HFFc6 (cell line): Measurements from ENCODE around the gene PGPEP1. TPM values are rescaled to one million over a fixed set of nuclear protein-coding genes. Genes with fewer than 3 reads are reported as not detected.

Experiments used
- DNase-seq: peaks from one replicate; pipeline ENCODE4 v3.0.0-alpha.2; 2018
- H3K27ac Mint-ChIP-seq: 2 replicates; pipeline ENCODE4 v1.8.0; 2020; ENCODE audit warnings: mild to moderate bottlenecking, mixed read lengths
- H3K27me3 Mint-ChIP-seq: 2 replicates; pipeline ENCODE4 v1.8.0; 2021; ENCODE audit warnings: mild to moderate bottlenecking, moderate library complexity, mixed read lengths; ENCODE audit not compliant: insufficient read depth
- H3K36me3 Mint-ChIP-seq: 2 replicates; pipeline ENCODE4 v1.8.0; 2021; ENCODE audit warnings: low read depth, mixed read lengths
- H3K4me1 Mint-ChIP-seq: 2 replicates; pipeline ENCODE4 v1.8.0; 2020; ENCODE audit warnings: low read depth, mixed read lengths
- H3K4me3 Mint-ChIP-seq: 2 replicates; pipeline ENCODE4 v1.8.0; 2020; ENCODE audit warnings: mild to moderate bottlenecking, moderate library complexity, mixed read lengths
- H3K9me3 Mint-ChIP-seq: 2 replicates; pipeline ENCODE4 v1.8.0; 2020; ENCODE audit warnings: mild to moderate bottlenecking, mixed read lengths
- total RNA-seq, 6 experiments: library from RNA; stranded (reverse); fragmentation: NEBNext Ultra II Directional; extraction: Animal tissue kit (Norgen Biotek cat#: 25700); gene quantifications; 2 replicates in 1 of 6; 3 replicates in 5 of 6; pipeline ENCODE4 v1.2.3, GENCODE V29; 2021
- TF ChIP-seq, protein P1 (sequence below): fragments of 200-600 bp; sonication (generic); IDR thresholded peaks from 2 replicates; pipeline ENCODE4 v1.5.0; 2021; ENCODE audit warnings: antibody characterized with exemption, mild to moderate bottlenecking

Gene PGPEP1
- total RNA-seq, 6 experiments from 2014 or later, result 30.5 to 54.1 (median 32.4) TPM

DNA sequence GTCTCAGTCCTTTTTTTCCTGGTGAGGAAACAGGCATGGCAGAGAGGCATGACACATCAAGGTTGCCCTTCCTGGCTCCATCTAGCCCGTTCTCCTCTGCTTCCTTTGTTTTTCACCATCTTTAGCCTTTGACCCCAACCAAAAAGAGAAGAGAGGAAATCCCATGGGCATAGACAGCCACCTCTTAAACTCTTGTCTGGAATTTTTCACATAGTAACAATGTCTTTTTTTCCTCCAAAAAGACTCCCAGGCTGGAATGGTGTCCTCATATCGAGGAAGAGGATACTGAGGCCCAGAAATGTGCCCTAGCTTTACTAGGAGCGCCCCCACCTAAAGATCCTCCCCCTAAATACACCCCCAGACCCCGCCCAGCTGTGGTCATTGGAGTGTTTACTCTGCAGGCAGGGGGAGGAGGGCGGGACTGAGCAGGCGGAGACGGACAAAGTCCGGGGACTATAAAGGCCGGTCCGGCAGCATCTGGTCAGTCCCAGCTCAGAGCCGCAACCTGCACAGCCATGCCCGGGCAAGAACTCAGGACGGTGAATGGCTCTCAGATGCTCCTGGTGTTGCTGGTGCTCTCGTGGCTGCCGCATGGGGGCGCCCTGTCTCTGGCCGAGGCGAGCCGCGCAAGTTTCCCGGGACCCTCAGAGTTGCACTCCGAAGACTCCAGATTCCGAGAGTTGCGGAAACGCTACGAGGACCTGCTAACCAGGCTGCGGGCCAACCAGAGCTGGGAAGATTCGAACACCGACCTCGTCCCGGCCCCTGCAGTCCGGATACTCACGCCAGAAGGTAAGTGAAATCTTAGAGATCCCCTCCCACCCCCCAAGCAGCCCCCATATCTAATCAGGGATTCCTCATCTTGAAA lies 45.5 kb downstream of the PGPEP1 start, which contains the start of gene GDF15:
Gene GDF15, plus strand, starts transcription at position 484 of the 868 bp plus-strand sequence. Its CDS starts 32 bp downstream, at position 516.
- TF ChIP-seq, protein P1, sequence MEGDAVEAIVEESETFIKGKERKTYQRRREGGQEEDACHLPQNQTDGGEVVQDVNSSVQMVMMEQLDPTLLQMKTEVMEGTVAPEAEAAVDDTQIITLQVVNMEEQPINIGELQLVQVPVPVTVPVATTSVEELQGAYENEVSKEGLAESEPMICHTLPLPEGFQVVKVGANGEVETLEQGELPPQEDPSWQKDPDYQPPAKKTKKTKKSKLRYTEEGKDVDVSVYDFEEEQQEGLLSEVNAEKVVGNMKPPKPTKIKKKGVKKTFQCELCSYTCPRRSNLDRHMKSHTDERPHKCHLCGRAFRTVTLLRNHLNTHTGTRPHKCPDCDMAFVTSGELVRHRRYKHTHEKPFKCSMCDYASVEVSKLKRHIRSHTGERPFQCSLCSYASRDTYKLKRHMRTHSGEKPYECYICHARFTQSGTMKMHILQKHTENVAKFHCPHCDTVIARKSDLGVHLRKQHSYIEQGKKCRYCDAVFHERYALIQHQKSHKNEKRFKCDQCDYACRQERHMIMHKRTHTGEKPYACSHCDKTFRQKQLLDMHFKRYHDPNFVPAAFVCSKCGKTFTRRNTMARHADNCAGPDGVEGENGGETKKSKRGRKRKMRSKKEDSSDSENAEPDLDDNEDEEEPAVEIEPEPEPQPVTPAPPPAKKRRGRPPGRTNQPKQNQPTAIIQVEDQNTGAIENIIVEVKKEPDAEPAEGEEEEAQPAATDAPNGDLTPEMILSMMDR, result peak; percentile 85
- H3K27ac Mint-ChIP-seq, result peak within 1 kb of the TSS; percentile 72
- peaks cover 3% of the 10 kb centered on the region for H3K27me3 Mint-ChIP-seq
- peak within 1 kb of the TSS; percentile 91 for H3K4me3 Mint-ChIP-seq
- DNase-seq, result peak; percentile 83
- H3K9me3 Mint-ChIP-seq, result no peaks in the 10 kb centered on the region
- H3K4me1 Mint-ChIP-seq, result peaks cover 22% of the 10 kb centered on the region
- peaks cover 9% of the 10 kb centered on the region; the same call in 1 of the 2 replicates for H3K36me3 Mint-ChIP-seq

DNA sequence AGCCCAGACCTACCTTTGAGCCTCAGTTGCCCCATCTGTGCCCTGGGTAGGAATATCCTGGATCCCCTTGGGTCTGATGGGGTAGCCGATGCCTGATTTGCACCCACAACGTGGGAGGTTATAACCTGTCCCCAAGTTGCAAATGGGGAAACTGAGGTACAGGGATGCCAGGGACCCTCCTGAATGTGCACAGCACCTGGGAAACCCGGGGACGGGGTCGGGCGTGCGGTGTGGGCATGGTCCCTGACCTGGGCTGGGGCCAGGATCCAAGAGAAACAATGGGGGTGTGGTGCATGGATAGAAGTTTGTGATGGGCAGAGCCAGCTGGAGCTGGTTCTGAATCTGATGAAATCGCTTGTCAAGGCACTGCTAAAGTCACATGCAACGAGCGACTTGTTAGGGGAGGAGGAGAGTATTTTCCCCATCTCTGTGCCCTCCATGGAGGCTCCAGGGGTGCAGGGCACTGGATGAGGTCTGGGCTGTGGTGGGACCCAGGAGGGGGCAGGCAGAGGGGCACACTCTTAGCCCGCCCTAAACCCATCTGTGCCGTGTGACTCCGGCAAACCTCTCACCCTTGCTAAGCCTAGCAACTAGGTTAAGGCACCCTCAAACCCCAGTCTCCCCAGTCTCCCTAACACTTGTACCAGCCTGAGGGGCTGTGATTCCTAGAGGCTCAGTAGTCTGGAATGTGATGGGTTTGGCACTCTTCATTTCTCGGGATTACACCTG lies 46.3 kb downstream of the PGPEP1 start:
- peaks cover 3% of the 10 kb centered on the region for H3K27me3 Mint-ChIP-seq
- H3K27ac Mint-ChIP-seq, result no peak overlapping the region
- DNase-seq, result no peak

DNA sequence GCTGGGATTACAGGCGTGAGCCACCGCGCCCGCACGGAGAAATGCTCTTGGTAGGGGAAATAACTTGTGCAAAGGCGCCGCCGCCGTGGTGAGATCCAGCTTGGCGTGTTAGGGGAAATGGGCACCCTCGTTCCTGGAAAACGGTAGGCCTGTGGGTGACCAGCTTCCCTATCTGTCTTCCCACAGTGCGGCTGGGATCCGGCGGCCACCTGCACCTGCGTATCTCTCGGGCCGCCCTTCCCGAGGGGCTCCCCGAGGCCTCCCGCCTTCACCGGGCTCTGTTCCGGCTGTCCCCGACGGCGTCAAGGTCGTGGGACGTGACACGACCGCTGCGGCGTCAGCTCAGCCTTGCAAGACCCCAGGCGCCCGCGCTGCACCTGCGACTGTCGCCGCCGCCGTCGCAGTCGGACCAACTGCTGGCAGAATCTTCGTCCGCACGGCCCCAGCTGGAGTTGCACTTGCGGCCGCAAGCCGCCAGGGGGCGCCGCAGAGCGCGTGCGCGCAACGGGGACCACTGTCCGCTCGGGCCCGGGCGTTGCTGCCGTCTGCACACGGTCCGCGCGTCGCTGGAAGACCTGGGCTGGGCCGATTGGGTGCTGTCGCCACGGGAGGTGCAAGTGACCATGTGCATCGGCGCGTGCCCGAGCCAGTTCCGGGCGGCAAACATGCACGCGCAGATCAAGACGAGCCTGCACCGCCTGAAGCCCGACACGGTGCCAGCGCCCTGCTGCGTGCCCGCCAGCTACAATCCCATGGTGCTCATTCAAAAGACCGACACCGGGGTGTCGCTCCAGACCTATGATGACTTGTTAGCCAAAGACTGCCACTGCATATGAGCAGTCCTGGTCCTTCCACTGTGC lies 47.9 kb downstream of the PGPEP1 start:
- Mint-ChIP-seq H3K4me3 (peak overlapping the region; percentile 72), H3K27ac (no peak overlapping the region), H3K4me1 (peaks cover 24% of the 10 kb centered on the region), H3K9me3 (no peaks in the 10 kb centered on the region), H3K27me3 (peaks cover 1% of the 10 kb centered on the region; the same call in 1 of the 2 replicates), H3K36me3 (peaks cover 9% of the 10 kb centered on the region; the same call in 1 of the 2 replicates)
- TF ChIP-seq, protein P1, result peak; percentile 100
- DNase-seq, result peak; percentile 43

More for the DNA sequence above, 46.3 kb downstream of the PGPEP1 start:
- TF ChIP-seq, protein P1, result no peak
- Mint-ChIP-seq H3K9me3 (no peaks in the 10 kb centered on the region), H3K4me3 (peak overlapping the region; percentile 91), H3K4me1 (peaks cover 24% of the 10 kb centered on the region), H3K36me3 (peaks cover 9% of the 10 kb centered on the region; the same call in 1 of the 2 replicates)

DNA sequence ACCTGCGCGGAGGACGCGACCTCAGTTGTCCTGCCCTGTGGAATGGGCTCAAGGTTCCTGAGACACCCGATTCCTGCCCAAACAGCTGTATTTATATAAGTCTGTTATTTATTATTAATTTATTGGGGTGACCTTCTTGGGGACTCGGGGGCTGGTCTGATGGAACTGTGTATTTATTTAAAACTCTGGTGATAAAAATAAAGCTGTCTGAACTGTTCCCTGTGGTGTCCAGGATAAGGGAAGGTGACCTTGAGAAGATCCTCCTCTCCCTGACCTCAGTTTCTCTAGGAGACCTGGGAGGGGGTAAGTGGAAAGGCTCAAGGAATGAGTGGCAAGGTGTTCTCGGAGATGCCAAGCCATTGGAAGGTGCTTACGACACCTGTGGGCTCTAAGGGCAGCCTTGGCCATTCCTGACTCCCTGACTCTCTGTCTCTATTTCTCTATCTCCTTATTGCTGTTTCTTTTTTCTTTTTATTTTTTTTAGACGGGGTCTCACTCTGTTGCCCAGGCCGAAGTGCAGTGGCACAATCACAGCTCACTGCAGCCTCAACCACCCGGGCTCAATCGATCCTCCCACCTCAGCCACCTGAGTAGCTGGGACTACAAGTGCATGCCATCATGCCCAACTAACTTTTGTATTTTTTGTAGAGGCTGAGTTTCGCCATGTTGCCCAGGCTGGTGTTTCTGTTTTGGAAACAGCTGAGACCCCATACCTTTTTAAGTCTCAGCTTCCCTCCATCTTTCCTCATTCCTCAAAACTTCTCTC lies 48.7 kb downstream of the PGPEP1 start:
- no peak for DNase-seq
- H3K36me3 Mint-ChIP-seq, result peaks cover 9% of the 10 kb centered on the region; the same call in 1 of the 2 replicates
- H3K27ac Mint-ChIP-seq, result no peak overlapping the region
- no peaks in the 10 kb centered on the region for H3K9me3 Mint-ChIP-seq
- H3K4me3 Mint-ChIP-seq, result peak overlapping the region; percentile 32
- peaks cover 2% of the 10 kb centered on the region; the same call in 1 of the 2 replicates for H3K27me3 Mint-ChIP-seq
- TF ChIP-seq, protein P1, result no peak
- peaks cover 24% of the 10 kb centered on the region for H3K4me1 Mint-ChIP-seq
